Measurements from ENCODE around the gene JUND.

The JUND gene

DNA sequence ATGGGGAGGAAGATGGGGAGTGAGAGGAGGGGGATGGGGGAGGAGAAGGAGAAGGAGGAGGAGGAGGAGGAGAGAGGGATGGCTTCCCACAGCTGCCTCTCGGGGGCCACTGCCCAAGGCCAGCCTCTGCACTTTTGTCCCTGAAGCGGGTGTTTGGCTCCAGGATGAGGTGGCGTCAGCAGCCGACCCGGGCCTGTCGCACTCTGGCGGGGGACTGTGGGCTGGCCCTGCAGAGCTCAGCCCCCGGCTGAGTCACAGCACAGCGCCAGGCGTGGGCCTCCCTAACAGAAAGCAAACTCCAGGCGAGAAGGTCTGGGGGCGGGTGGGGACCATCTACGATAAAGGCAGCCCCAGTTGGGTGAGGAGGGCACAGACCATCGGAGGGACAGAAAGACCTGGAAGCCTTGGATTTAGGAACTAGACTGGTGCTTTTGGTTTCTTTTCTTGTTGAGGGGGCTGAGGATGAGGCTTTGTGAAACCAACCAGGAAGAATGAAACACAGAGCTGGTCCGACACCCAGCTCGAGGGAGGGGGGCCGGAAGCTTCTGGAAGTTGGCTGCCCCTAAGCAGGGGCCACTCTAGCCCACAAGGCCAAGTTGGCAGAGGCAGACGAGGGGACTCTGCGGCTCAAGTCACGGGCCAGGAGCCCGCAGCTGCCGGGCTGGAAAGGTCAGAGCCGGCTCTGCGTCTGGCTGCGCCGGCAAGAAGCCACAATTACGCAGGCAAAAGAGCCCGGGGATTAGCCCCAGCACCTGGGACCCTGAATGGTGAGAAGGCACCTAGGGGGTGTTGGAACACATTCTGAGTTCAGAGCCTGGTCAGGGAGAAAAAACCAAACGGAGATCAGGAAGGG is 23.3 kb upstream of the JUND start:
- H3K27me3 ChIP-seq (ENCODE audit: low read depth) = no peaks in the 10 kb centered on the region
- in situ Hi-C loops (cut with MboI; ENCODE audit: low sequenced_read_pairs) = no loop called here

DNA sequence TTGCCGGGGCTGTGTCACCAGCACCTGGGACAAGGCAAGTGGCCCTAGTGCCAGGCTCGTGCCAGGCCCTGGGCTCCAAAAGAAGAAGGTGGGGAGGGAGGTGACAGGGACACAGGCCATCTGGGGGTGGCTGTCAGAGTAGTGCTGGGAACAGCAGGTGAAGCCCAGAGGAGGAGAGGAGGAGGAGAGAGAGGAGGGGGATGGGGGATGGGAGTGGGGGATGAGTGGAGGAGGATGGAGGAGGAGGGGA is 22.7 kb upstream of the JUND start:
- Histone ChIP-seq H3K4me3 (no peak overlapping the region), H3K4me1 (peaks cover 11% of the 10 kb centered on the region), H3K36me3 (replicated peaks) (peaks cover 21% of the 10 kb centered on the region), H3K27me3 (ENCODE audit: low read depth) (no peaks in the 10 kb centered on the region), H3K9me3 (no peaks in the 10 kb centered on the region)
- DNase-seq (ENCODE audit: low spot score in 2 of 2) = no peak
- in situ Hi-C loops (cut with MboI; ENCODE audit: low sequenced_read_pairs) = no loop called here

More for the DNA sequence above, 23.3 kb upstream of the JUND start:
- Histone ChIP-seq H3K36me3 (replicated peaks) (peaks cover 26% of the 10 kb centered on the region), H3K9me3 (no peaks in the 10 kb centered on the region), H3K4me1 (peaks cover 11% of the 10 kb centered on the region), H3K4me3 (no peak overlapping the region)
- DNase-seq (ENCODE audit: low spot score in 2 of 2) = peak in 1 of 2 experiments; percentile 60

DNA sequence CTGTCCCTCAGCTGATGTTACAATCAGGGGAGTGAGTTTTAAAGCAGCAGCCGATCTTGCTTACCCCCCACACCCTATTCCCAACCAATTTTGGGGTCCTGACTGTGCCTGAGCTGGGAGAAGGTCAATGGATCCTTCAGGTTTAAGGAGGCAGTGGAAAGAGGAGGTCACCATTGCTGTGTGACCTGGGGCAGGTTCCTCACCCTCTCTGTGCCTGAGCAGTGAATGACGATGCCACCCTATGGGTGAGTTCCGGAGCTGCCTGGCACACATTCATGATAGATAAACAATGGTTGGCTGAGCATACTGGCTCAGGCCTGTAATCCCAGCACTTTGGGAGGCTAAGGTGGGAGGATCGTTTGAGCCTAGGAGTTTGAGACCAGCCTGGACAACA is 20.3 kb upstream of the JUND start:
- in situ Hi-C loops (cut with MboI; ENCODE audit: low sequenced_read_pairs) = no loop called here

DNA sequence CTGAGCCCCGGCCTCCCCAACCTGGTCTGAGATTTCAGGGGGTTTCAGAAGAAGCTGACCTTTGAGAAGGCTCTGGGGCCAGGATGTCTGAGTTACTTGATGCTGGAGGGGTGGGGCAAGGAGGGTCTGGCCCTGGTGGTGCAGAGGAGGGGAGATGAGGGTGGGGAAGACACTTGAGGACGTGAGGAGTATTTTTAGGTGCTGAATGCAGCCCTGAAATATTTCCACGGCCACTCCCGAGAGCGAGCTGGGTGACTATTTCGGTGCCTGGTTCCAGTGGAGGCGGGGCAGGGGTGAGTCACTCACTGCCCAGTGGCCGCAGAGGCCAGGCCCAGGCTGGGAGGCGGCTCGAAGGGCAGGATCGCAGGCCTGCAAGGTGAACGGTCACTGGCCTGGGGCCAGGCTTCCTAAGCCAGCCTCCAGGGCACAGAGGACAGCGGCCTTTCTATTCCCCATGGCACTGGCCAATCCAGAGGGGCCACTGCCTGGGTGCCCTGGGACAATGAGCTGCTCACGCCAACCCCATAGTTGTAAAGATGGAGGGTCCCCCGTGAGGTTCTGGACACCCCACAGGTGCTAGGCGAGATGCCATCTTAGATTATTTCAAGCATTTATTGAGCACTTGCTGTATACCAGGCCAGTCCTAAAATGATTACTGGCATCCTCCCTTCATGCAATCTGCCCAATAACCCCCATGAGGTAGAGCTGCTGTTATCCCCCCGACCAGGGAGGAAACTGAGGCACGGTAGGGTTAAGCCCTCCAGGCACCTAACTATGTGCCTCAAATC is 19.7 kb upstream of the JUND start:
- in situ Hi-C loops (cut with MboI; ENCODE audit: low sequenced_read_pairs) = no loop called here
- no peaks in the 10 kb centered on the region for H3K36me3 ChIP-seq (replicated peaks)
- peaks cover 11% of the 10 kb centered on the region for H3K4me1 ChIP-seq
- no peaks in the 10 kb centered on the region for H3K27me3 ChIP-seq (ENCODE audit: low read depth)
- H3K9me3 ChIP-seq = no peaks in the 10 kb centered on the region
- DNase-seq (ENCODE audit: low spot score in 2 of 2) = no peak
- H3K4me3 ChIP-seq = no peak overlapping the region

More for the DNA sequence above, 20.3 kb upstream of the JUND start:
- no peaks in the 10 kb centered on the region for H3K27me3 ChIP-seq (ENCODE audit: low read depth)
- H3K36me3 ChIP-seq (replicated peaks) = no peaks in the 10 kb centered on the region; the same call in 1 of the 2 replicates
- DNase-seq (ENCODE audit: low spot score in 2 of 2) = no peak
- no peak overlapping the region for H3K4me3 ChIP-seq
- H3K9me3 ChIP-seq = no peaks in the 10 kb centered on the region
- peaks cover 11% of the 10 kb centered on the region for H3K4me1 ChIP-seq

DNA sequence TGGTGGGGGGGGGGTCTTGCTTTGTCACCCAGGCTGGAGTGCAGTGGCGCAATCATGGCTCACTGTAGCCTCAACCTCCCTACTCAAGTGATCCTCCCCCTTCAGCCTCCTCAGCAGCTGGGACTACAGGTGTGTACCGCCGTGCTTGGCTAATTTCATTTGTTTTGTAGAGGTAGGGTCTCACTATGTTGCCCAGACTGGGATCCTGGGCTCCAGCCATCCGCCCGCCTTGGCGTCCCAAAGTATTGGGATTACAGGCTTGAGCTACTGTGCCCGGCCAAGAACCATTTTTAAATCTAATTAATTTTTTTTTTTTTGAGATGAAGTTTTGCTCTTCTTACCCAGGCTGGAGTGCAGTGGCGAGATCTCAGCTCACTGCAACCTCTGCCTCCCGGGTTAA is 18.2 kb upstream of the JUND start:
- Histone ChIP-seq H3K4me3 (no peak overlapping the region), H3K36me3 (replicated peaks) (no peaks in the 10 kb centered on the region), H3K9me3 (no peaks in the 10 kb centered on the region), H3K27me3 (ENCODE audit: low read depth) (no peaks in the 10 kb centered on the region), H3K4me1 (peaks cover 3% of the 10 kb centered on the region)
- no peak for DNase-seq (ENCODE audit: low spot score in 2 of 2)
- in situ Hi-C loops (cut with MboI; ENCODE audit: low sequenced_read_pairs) = no loop called here

DNA sequence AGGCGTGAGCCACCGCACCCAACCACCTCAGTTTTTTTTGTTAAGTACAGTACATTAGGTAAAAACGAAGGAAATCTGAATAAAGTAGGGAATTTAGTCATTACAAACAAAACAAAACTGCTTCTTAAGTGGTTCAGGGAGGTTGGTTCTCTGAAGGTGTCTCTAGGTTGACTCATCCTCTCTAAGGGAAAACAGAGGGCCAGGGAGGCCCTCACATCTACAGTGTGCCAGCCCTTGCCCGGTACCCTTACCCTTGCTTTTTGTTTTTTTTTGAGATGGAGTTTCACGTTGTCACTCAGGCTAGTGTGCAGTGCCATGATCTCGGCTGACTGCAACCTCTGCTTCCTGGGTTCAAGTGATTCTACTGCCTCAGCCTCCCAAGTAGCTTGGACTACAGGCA is 17.2 kb upstream of the JUND start:
- no peaks in the 10 kb centered on the region for H3K27me3 ChIP-seq (ENCODE audit: low read depth)
- no peak for DNase-seq (ENCODE audit: low spot score in 2 of 2)
- in situ Hi-C loops (cut with MboI; ENCODE audit: low sequenced_read_pairs) = no loop called here
- peaks cover 2% of the 10 kb centered on the region for H3K4me1 ChIP-seq
- H3K4me3 ChIP-seq = no peak overlapping the region
- H3K9me3 ChIP-seq = no peaks in the 10 kb centered on the region
- no peaks in the 10 kb centered on the region for H3K36me3 ChIP-seq (replicated peaks)

DNA sequence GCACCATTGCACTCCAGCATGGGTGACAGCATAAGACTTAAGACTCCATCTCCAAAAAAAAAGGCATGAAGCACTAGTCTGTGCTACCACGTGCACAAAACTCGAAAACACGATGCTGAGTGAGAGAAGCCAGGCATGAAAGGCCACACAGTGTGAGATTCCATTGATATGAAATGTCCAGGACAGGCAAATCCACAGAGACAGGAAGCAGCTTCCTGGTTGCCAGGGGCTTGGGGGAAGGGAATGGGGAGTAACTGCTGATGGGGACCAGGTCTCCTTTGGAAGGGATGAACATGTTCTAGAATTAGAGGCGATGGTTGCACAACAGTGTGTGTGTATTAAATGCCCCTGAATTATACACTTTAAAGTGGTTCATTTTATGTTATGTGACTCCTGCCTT is 15.9 kb upstream of the JUND start:
- no peak for DNase-seq (ENCODE audit: low spot score in 2 of 2)
- in situ Hi-C loops (cut with MboI; ENCODE audit: low sequenced_read_pairs) = no loop called here

DNA sequence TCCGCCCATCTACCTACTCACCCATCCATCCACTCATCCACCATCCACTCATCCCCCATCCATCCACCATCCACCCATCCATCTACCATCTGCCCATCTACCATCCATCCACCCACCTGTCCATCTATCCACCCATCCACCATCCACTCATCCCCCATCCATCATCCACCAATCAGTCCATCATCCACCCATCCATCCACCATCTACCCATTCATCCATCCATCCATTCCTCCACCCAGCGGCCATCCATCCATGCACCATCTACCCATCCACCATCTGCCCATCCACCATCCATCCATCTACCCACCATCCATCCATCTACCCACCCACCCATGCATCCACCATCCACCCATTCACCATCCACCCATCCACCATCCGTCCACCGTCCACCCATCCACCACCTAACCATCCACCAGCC is 13.6 kb upstream of the JUND start:
- Histone ChIP-seq H3K27me3 (ENCODE audit: low read depth) (no peaks in the 10 kb centered on the region), H3K9me3 (no peaks in the 10 kb centered on the region), H3K4me3 (no peak overlapping the region), H3K36me3 (replicated peaks) (no peaks in the 10 kb centered on the region), H3K4me1 (peaks cover 26% of the 10 kb centered on the region)
- DNase-seq (ENCODE audit: low spot score in 2 of 2) = no peak
- in situ Hi-C loops (cut with MboI; ENCODE audit: low sequenced_read_pairs) = no loop called here

More for the DNA sequence above, 15.9 kb upstream of the JUND start:
- Histone ChIP-seq H3K36me3 (replicated peaks) (no peaks in the 10 kb centered on the region), H3K4me1 (peaks cover 14% of the 10 kb centered on the region), H3K27me3 (ENCODE audit: low read depth) (no peaks in the 10 kb centered on the region), H3K9me3 (no peaks in the 10 kb centered on the region), H3K4me3 (no peak overlapping the region)

DNA sequence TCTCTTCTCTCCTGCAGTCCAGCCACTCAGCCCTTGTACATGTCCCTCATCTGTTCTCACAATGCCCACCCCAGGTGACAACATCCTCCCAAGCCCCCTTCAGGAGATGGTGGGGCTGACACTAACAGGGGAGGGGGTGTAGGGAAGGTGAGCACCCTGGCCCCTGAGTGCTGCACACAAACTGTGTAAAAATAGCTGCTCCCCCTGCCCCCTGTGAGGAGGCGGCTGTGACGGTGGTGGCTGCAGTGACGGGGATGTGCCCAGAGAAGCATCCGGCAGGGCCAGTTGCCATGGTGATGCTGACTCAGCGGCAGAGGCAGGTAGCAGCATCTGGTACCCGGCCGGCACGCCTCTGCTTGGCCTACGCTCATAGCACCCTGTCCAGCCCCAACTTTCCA is 13.0 kb upstream of the JUND start:
- no peak for DNase-seq (ENCODE audit: low spot score in 2 of 2)
- peaks cover 26% of the 10 kb centered on the region for H3K4me1 ChIP-seq

DNA sequence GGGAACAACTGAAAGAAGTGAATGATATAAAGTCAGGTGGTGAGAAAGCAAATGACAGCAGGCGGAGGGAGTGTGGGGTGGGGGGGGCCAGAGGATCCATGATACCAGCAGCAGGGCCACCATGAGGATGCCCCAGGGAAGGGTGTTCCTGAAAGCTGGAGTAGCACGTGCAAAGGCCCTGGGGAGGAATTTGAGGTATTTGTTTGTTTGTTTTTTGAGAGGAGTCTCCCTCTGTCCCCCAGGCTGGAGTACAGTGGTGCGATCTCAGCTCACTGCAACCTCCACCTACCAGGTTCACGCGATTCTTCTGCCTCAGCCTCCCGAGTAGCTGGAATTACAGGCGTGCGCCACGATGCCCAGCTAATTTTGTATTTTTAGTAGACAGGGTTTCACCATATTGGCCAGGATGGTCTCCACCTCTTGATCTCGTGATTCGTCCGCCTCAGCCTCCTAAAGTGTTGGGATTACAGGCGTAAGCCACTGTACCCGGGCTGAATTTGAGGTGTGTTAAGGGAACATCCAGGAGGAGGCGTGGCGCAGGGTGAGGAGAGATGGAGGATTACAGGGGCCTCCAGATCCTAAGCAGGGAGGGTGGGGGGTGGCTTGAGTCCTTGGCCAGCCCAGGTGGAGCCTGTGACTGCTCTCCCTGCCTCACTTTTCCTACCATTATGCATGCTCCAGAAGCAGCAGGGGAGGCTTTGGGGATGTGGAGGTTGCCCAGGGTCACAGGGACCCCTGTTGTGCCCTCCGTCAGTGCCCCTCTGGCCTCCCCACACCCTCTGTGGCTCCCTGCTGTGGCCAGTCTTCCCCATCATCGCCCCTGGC is 12.4 kb upstream of the JUND start:
- H3K36me3 ChIP-seq (replicated peaks) = no peaks in the 10 kb centered on the region
- DNase-seq (ENCODE audit: low spot score in 2 of 2) = no peak
- in situ Hi-C loops (cut with MboI; ENCODE audit: low sequenced_read_pairs) = no loop called here
- peaks cover 26% of the 10 kb centered on the region for H3K4me1 ChIP-seq
- H3K27me3 ChIP-seq (ENCODE audit: low read depth) = no peaks in the 10 kb centered on the region
- H3K4me3 ChIP-seq = no peak overlapping the region
- no peaks in the 10 kb centered on the region for H3K9me3 ChIP-seq

More for the DNA sequence above, 13.0 kb upstream of the JUND start:
- in situ Hi-C loops (cut with MboI; ENCODE audit: low sequenced_read_pairs) = no loop called here
- no peaks in the 10 kb centered on the region for H3K9me3 ChIP-seq
- no peaks in the 10 kb centered on the region for H3K36me3 ChIP-seq (replicated peaks)
- H3K27me3 ChIP-seq (ENCODE audit: low read depth) = no peaks in the 10 kb centered on the region
- H3K4me3 ChIP-seq = no peak overlapping the region

DNA sequence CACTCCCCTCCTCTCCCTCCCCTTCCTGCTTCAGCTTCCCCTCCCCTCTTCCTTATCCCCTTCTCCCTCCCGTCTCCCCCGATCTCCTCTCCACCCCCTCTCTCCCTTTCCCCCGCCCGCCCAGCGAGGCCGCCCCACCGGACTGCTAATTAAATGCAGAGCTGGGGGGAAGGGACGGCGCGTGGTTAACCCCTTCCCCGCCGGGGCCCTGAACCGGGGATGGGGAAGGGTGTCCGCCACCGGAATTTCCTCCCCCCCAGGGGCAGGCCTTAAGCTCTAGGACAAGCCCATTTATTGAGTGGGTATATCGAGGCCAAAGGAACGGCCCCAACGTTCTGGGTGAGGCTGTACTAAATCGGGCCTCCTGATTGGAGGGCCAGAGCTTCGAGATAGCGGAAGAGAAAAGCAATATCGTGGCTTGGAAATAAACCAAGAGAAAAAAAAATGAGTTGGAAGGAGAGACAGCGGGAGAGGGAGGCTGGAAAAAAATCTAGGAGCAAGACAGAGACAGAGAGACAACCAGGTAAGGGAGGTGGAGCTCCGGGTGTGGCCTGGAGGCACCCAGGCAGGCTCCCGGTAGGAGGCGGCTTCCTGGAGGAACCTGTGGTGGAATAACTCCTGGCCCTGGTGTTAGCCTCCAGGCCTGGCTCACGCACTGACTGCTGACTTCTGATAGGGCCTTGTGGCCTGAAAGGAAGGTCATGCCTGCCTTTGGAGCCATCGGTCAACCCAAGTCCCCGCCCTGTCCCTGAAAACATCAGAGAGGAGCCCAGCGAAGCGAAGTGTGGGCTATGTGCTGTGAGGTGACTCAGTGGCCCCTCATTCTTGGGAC is 11.6 kb upstream of the JUND start:
- in situ Hi-C loops (cut with MboI; ENCODE audit: low sequenced_read_pairs) = no loop called here
- no peaks in the 10 kb centered on the region for H3K9me3 ChIP-seq
- H3K4me3 ChIP-seq = peak overlapping the region; percentile 44
- no peaks in the 10 kb centered on the region for H3K27me3 ChIP-seq (ENCODE audit: low read depth)
- H3K4me1 ChIP-seq = peaks cover 26% of the 10 kb centered on the region
- peak; percentile 77 to 92 for DNase-seq (ENCODE audit: low spot score in 2 of 2)
- no peaks in the 10 kb centered on the region for H3K36me3 ChIP-seq (replicated peaks)

DNA sequence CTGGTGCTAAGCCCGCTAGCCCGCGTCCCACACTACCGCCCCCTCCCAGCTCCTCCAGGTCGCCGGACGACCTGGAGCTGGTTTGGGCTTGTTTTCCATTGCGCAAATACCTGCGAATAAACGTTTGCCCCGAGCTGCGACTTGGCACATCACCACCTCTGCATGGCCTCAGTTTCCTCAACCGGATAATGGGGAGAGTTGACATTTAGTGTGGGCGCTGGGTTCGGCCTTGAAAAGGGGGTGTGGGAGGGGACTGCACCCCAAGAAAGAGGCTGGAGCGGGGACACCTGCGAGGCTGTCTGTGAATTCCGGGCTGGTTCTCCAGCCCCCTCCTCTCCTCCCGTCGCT is 11.0 kb upstream of the JUND start:
- Histone ChIP-seq H3K4me1 (peaks cover 26% of the 10 kb centered on the region), H3K27me3 (ENCODE audit: low read depth) (no peaks in the 10 kb centered on the region), H3K9me3 (no peaks in the 10 kb centered on the region), H3K36me3 (replicated peaks) (no peaks in the 10 kb centered on the region), H3K4me3 (peak overlapping the region; percentile 44)
- in situ Hi-C loops (cut with MboI; ENCODE audit: low sequenced_read_pairs) = no loop called here
- DNase-seq (ENCODE audit: low spot score in 2 of 2) = no peak
